ENCODE results near the gene ZBTB20. TPM values are rescaled to one million over a fixed set of nuclear protein-coding genes. Genes with fewer than 3 reads are reported as not detected.

Gene ZBTB20
- polyA plus RNA-seq, 1 donor from 2014 or later, result 4.8 TPM

- H3K9me2 ChIP-seq (ENCODE audit: insufficient read depth, low read length), result no peaks in the 10 kb centered on the region
- H3K36me3 ChIP-seq (ENCODE audit: insufficient read depth, low read length), result no peaks in the 10 kb centered on the region
- H3K4me2 ChIP-seq (ENCODE audit: low read length), result no peak overlapping the region
- no peaks in the 10 kb centered on the region for H4K20me1 ChIP-seq (ENCODE audit: insufficient read depth)
- TF ChIP-seq EZH2 (IDR thresholded peaks at IDR 0.05; ENCODE audit: borderline replicate concordance, insufficient read depth, low read length, poor library complexity, severe bottlenecking), result no peak
- TF ChIP-seq CTCF (IDR thresholded peaks at IDR 0.05; ENCODE audit: poor library complexity, severe bottlenecking), result no peak
- TF ChIP-seq TAF1 (IDR thresholded peaks at IDR 0.05; ENCODE audit: low read depth), result no peak
- no peaks in the 10 kb centered on the region for H3K79me2 ChIP-seq (replicated peaks; ENCODE audit: insufficient read depth, low read length)
- no peak overlapping the region for H3K4me3 ChIP-seq (ENCODE audit: low read length)
- no peak overlapping the region for H3K27ac ChIP-seq (ENCODE audit: low read length)
- H3K9me3 ChIP-seq (ENCODE audit: low read length), result no peaks in the 10 kb centered on the region
- no peak overlapping the region for H2AFZ ChIP-seq (ENCODE audit: low read depth, low read length)
- H3K27me3 ChIP-seq (ENCODE audit: insufficient read depth, low read depth, low read length), result no peaks in the 10 kb centered on the region
- no peak overlapping the region for H3K9ac ChIP-seq (ENCODE audit: low read length)
- no peaks in the 10 kb centered on the region for H3F3A ChIP-seq (ENCODE audit: insufficient read depth, low read length, poor library complexity, severe bottlenecking)
Measured at GRCh38 chr3:114848643-114849350, 298.3 kb downstream of the ZBTB20 start.

- no peak for TF ChIP-seq SMC3 (conservative IDR thresholded peaks at IDR 0.05; ENCODE audit: poor library complexity)
- TF ChIP-seq REST (IDR thresholded peaks at IDR 0.05; ENCODE audit: borderline replicate concordance), result no peak
- no peak for TF ChIP-seq POLR2AphosphoS5 (IDR thresholded peaks at IDR 0.05)
- TF ChIP-seq RAD21 (conservative IDR thresholded peaks at IDR 0.05), result no peak
- no peak for TF ChIP-seq CTCF (IDR thresholded peaks at IDR 0.05; ENCODE audit: poor library complexity, severe bottlenecking)
- no peak for TF ChIP-seq EZH2 (IDR thresholded peaks at IDR 0.05; ENCODE audit: borderline replicate concordance, insufficient read depth, low read length, poor library complexity, severe bottlenecking)
- TF ChIP-seq TAF1 (IDR thresholded peaks at IDR 0.05; ENCODE audit: low read depth), result no peak
- no peak for TF ChIP-seq MXI1 (conservative IDR thresholded peaks at IDR 0.05; ENCODE audit: poor library complexity, severe bottlenecking)
- TF ChIP-seq EP300 (conservative IDR thresholded peaks at IDR 0.05; ENCODE audit: poor library complexity, severe bottlenecking), result no peak
- Histone ChIP-seq H2AFZ (ENCODE audit: low read depth, low read length) (no peak overlapping the region), H3K9me2 (ENCODE audit: insufficient read depth, low read length) (no peaks in the 10 kb centered on the region), H3K9ac (ENCODE audit: low read length) (no peak overlapping the region), H3K27ac (ENCODE audit: low read length) (no peak overlapping the region), H3K27me3 (ENCODE audit: insufficient read depth, low read depth, low read length) (no peaks in the 10 kb centered on the region), H3K79me2 (replicated peaks; ENCODE audit: insufficient read depth, low read length) (no peaks in the 10 kb centered on the region), H3K9me3 (ENCODE audit: low read length) (no peaks in the 10 kb centered on the region), H3K36me3 (ENCODE audit: insufficient read depth, low read length) (no peaks in the 10 kb centered on the region), H4K20me1 (ENCODE audit: insufficient read depth) (no peaks in the 10 kb centered on the region), H3K4me3 (ENCODE audit: low read length) (no peak overlapping the region), H3K4me2 (ENCODE audit: low read length) (no peak overlapping the region), H3F3A (ENCODE audit: insufficient read depth, low read length, poor library complexity, severe bottlenecking) (no peaks in the 10 kb centered on the region)
Measured at GRCh38 chr3:114848082-114848481, 299.0 kb downstream of the ZBTB20 start.

All from neural cell (in vitro differentiated cells).